Body of pancreas (tissue), 4 donors: Measurements from ENCODE around the gene CYREN. TPM values are rescaled to one million over a fixed set of nuclear protein-coding genes. Genes with fewer than 3 reads are reported as not detected.
A peak's percentile ranks its signal among the peaks of the same experiment; 100 is the strongest.

ENCODE experiments used
- ATAC-seq: fragments of 150-250 bp; one replicate; pipeline ENCODE4 v1.9.1; 2016
- DNase-seq, 4 donors: peaks; one replicate each; pipeline ENCODE4 v3.0.0-alpha.2; 2019
- H3K27ac ChIP-seq, 4 donors: fragments of 200-600 bp; sonication (generic); 1 replicate in 3 of 4; 2 replicates in 1 of 4; pipeline versions ENCODE4 v1.5.1 to v1.6.1; 2016 to 2019; ENCODE audit warnings: mild to moderate bottlenecking in 1 of 4, mixed read lengths in 1 of 4, moderate library complexity in 1 of 4
- H3K27me3 ChIP-seq, 2 donors: fragments of 200-600 bp; sonication (generic); one replicate each; pipeline ENCODE4 v1.6.0; 2016; ENCODE audit warnings: mild to moderate bottlenecking in 1 of 2
- H3K36me3 ChIP-seq, 2 donors: fragments of 200-600 bp; sonication (generic); replicated peaks in 1 of 2; 2 replicates each; pipeline ENCODE4 v1.5.1; 2016; ENCODE audit warnings: low read depth in 2 of 2; ENCODE audit not compliant: insufficient read depth in 1 of 2
- H3K4me1 ChIP-seq: fragments of 200-600 bp; sonication (generic); one replicate; pipeline ENCODE4 v1.6.0; 2016
- H3K4me3 ChIP-seq, 2 donors: fragments of 200-600 bp; sonication (generic); 1 replicate in 1 of 2; 2 replicates in 1 of 2; pipeline ENCODE4 v1.5.1; 2016 to 2019
- H3K9me3 ChIP-seq, 3 donors: fragments of 200-600 bp; sonication (generic); 1 replicate in 2 of 3; 2 replicates in 1 of 3; pipeline ENCODE4 v1.5.1; 2016
- CTCF ChIP-seq, 7 experiments: fragments of 450-650 bp in 4 of 7; fragments of 200-600 bp in 3 of 7; sonication (generic) in 3 of 7; IDR thresholded peaks; one replicate each; pipeline ENCODE4 v1.5.1; 2016 to 2019; ENCODE audit warnings: antibody characterized with exemption in 7 of 7
- POLR2A ChIP-seq, 3 donors: fragments of 450-650 bp; IDR thresholded peaks; one replicate each; pipeline ENCODE4 v1.6.1; 2016; ENCODE audit warnings: antibody characterized with exemption in 3 of 3, mild to moderate bottlenecking in 2 of 3
- WGBS, 2 donors: methylation state at CpG; one replicate each; pipeline ENCODE4 v1.1.5; 2017; 5-methylcytosine and 5-hydroxymethylcytosine counted together
- intact Hi-C: fragments of 100-400 bp; cut with DNase I; formaldehyde crosslinking; loops from one replicate; pipeline ENCODE4 v1.15.1; 2023
- total RNA-seq, 2 donors: library from RNA; depleted of rRNA; stranded (reverse); fragments of >200 nt; gene quantifications; one replicate each; pipeline ENCODE4 v1.1.0, GENCODE V29; 2016

The CYREN gene
- total RNA-seq, 2 donors from 2014 or later, result 32.9 to 40.5 TPM

GRCh38 chr7:135151132-135151531 lies 19.4 kb downstream of the CYREN start:
- WGBS, 2 donors, result 81 to 96% methylated on average over 2 of the region's 2 CpGs
- DNase-seq, result no peak
- no peaks in the 10 kb centered on the region for H3K36me3 ChIP-seq
- H3K4me1 ChIP-seq, result peaks cover 37% of the 10 kb centered on the region
- H3K27ac ChIP-seq, result peak overlapping the region in 1 of 4 donors; percentile 90
- H3K9me3 ChIP-seq, result no peaks in the 10 kb centered on the region
- TF ChIP-seq CTCF (IDR thresholded peaks at IDR 0.05) (no peak), POLR2A (IDR thresholded peaks at IDR 0.05) (no peak)
- no peaks in the 10 kb centered on the region for H3K27me3 ChIP-seq
- no peak overlapping the region for H3K4me3 ChIP-seq
- ATAC-seq, result no peak
- intact Hi-C loops, result no loop called here

GRCh38 chr7:135150072-135150782 lies 20.3 kb downstream of the CYREN start:
- H3K36me3 ChIP-seq, result no peaks in the 10 kb centered on the region
- 35 to 48% methylated on average over 8 of the region's 8 CpGs for WGBS, 2 donors
- peaks cover 37% of the 10 kb centered on the region for H3K4me1 ChIP-seq
- no peaks in the 10 kb centered on the region for H3K27me3 ChIP-seq
- intact Hi-C loops, result no loop called here
- no peak overlapping the region for H3K4me3 ChIP-seq
- TF ChIP-seq CTCF (IDR thresholded peaks at IDR 0.05) (no peak), POLR2A (IDR thresholded peaks at IDR 0.05) (no peak)
- DNase-seq (peak in 1 of 4 donors; percentile 17), ATAC-seq (no peak)
- H3K9me3 ChIP-seq, result no peaks in the 10 kb centered on the region
- peak overlapping the region in 3 of 4 donors; percentile 4 to 90 (median 34) for H3K27ac ChIP-seq

GRCh38 chr7:135147899-135148721 lies 22.4 kb downstream of the CYREN start, which contains the start of gene TMEM140:
TSS of gene TMEM140 (plus strand) at chr7:135148072. CDS start at chr7:135164442, 16,370 bp downstream.
- intact Hi-C loops, result no loop called here
- H3K4me3 ChIP-seq, result peak within 1 kb of the TSS; percentile 4 to 12
- TF ChIP-seq CTCF (IDR thresholded peaks at IDR 0.05), result peak in 4 of 7 experiments; percentile 15 to 29 (median 25)
- peak; percentile 26 to 74 (median 73) for TF ChIP-seq POLR2A (IDR thresholded peaks at IDR 0.05)
- no peaks in the 10 kb centered on the region for H3K27me3 ChIP-seq
- peaks cover 44% of the 10 kb centered on the region for H3K4me1 ChIP-seq
- H3K9me3 ChIP-seq, result no peaks in the 10 kb centered on the region
- WGBS, 2 donors, result 3 to 6% methylated on average over 13 of the region's 13 CpGs
- peak within 1 kb of the TSS; percentile 89 to 96 (median 91) for H3K27ac ChIP-seq
- DNase-seq (peak; percentile 52 to 78 (median 68)), ATAC-seq (peak; percentile 91)
- no peaks in the 10 kb centered on the region for H3K36me3 ChIP-seq

GRCh38 chr7:135147341-135147898 lies 23.1 kb downstream of the CYREN start:
- intact Hi-C loops, result no loop called here
- H3K9me3 ChIP-seq, result no peaks in the 10 kb centered on the region
- H3K4me1 ChIP-seq, result peaks cover 44% of the 10 kb centered on the region
- WGBS, 2 donors, result 0 to 1% methylated on average over 6 of the region's 6 CpGs
- DNase-seq (peak in 1 of 4 donors; percentile 16), ATAC-seq (peak; percentile 54)
- no peaks in the 10 kb centered on the region for H3K27me3 ChIP-seq
- H3K4me3 ChIP-seq, result no peak overlapping the region
- peak overlapping the region; percentile 89 to 96 (median 91) for H3K27ac ChIP-seq
- TF ChIP-seq CTCF (IDR thresholded peaks at IDR 0.05) (no peak), POLR2A (IDR thresholded peaks at IDR 0.05) (no peak)
- no peaks in the 10 kb centered on the region for H3K36me3 ChIP-seq
